ENCODE measurements around the gene TSHZ2.

TSHZ2 gene

GRCh38 chr20:53247468-53248103 lies 275.4 kb downstream of the TSHZ2 start:
- DNase-seq (ENCODE audit: low read depth), result no peak
- no peak overlapping the region for H3K4me3 ChIP-seq (ENCODE audit: low read depth, low read length)
- no peak for TF ChIP-seq CTCF (IDR thresholded peaks at IDR 0.05; ENCODE audit: low read depth, low read length, missing control alignments)

GRCh38 chr20:53250456-53250855 lies 278.3 kb downstream of the TSHZ2 start:
- DNase-seq (ENCODE audit: low read depth), result no peak
- TF ChIP-seq CTCF (IDR thresholded peaks at IDR 0.05; ENCODE audit: low read depth, low read length, missing control alignments), result no peak
- no peak overlapping the region for H3K4me3 ChIP-seq (ENCODE audit: low read depth, low read length)

- no peak for TF ChIP-seq CTCF (IDR thresholded peaks at IDR 0.05; ENCODE audit: low read depth, low read length, missing control alignments)
- no peak overlapping the region for H3K4me3 ChIP-seq (ENCODE audit: low read depth, low read length)
- DNase-seq (ENCODE audit: low read depth), result no peak
These were observed 279.8 kb downstream of the TSHZ2 start for GRCh38 chr20:53252002-53252401.

GRCh38 chr20:53253668-53254067 lies 281.5 kb downstream of the TSHZ2 start:
- no peak for DNase-seq (ENCODE audit: low read depth)
- TF ChIP-seq CTCF (IDR thresholded peaks at IDR 0.05; ENCODE audit: low read depth, low read length, missing control alignments), result no peak
- H3K4me3 ChIP-seq (ENCODE audit: low read depth, low read length), result no peak overlapping the region

- TF ChIP-seq CTCF (IDR thresholded peaks at IDR 0.05; ENCODE audit: low read depth, low read length, missing control alignments), result no peak
- DNase-seq (ENCODE audit: low read depth), result no peak
These were observed 283.0 kb downstream of the TSHZ2 start for GRCh38 chr20:53255102-53255710.

GRCh38 chr20:53258741-53259140 lies 286.6 kb downstream of the TSHZ2 start:
- TF ChIP-seq CTCF (IDR thresholded peaks at IDR 0.05; ENCODE audit: low read depth, low read length, missing control alignments), result no peak
- no peak for DNase-seq (ENCODE audit: low read depth)
- H3K4me3 ChIP-seq (ENCODE audit: low read depth, low read length), result no peak overlapping the region

More at GRCh38 chr20:53255102-53255710, 283.0 kb downstream of the TSHZ2 start:
- H3K4me3 ChIP-seq (ENCODE audit: low read depth, low read length), result no peak overlapping the region

- TF ChIP-seq CTCF (IDR thresholded peaks at IDR 0.05; ENCODE audit: low read depth, low read length, missing control alignments), result no peak
- H3K4me3 ChIP-seq (ENCODE audit: low read depth, low read length), result no peak overlapping the region
- no peak for DNase-seq (ENCODE audit: low read depth)
These were observed 288.0 kb downstream of the TSHZ2 start for GRCh38 chr20:53260168-53260567.

Measured in GM12864 (cell line).